ENCODE results near the gene TMCC1.
"Not testable (repeated sequence)": the region's sequence is repeated elsewhere in the genome, so short reads cannot be mapped to it uniquely, and the experiment has no call there.

TMCC1 gene

DNA sequence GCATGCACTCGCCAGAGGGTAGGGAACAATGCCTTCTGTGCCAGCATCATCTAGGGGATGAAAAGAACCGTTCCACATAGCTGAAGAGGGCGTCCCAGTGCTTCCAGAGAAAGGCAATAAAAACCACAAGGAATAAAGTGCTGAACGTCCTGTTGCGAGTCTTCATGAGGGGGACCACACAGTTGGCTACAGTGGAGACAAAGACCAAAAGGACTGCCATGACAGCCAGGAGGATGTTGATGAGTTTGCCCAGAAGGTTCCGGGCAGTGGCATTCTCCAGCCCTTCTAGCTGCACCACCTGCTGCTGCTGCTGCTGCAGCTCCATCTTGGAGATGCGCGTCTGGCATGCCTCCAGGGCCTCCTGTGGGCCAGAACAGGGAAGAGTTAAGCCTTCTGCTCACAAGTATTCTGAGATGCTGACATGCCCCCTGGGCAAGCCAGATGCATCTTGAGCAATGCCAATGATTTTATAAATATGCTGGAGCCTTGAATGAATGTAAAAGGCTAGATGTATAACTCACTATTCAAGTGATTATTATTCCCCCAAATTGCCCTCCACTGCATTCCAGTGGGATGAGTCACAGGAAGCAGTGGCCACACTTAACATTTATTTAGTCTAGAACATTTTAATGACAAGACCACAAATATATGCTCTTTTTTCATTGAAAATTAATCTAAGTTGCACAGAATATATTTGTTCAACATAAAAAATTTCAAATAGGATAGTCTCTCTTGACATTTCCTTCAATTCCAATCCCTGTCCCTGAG, 241.9 kb downstream of the TMCC1 start:
- DNase-seq (ENCODE audit: low read depth): peak; percentile 92
- TF ChIP-seq, protein P1, sequence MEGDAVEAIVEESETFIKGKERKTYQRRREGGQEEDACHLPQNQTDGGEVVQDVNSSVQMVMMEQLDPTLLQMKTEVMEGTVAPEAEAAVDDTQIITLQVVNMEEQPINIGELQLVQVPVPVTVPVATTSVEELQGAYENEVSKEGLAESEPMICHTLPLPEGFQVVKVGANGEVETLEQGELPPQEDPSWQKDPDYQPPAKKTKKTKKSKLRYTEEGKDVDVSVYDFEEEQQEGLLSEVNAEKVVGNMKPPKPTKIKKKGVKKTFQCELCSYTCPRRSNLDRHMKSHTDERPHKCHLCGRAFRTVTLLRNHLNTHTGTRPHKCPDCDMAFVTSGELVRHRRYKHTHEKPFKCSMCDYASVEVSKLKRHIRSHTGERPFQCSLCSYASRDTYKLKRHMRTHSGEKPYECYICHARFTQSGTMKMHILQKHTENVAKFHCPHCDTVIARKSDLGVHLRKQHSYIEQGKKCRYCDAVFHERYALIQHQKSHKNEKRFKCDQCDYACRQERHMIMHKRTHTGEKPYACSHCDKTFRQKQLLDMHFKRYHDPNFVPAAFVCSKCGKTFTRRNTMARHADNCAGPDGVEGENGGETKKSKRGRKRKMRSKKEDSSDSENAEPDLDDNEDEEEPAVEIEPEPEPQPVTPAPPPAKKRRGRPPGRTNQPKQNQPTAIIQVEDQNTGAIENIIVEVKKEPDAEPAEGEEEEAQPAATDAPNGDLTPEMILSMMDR (IDR thresholded peaks at IDR 0.05; ENCODE audit: control insufficient read depth, insufficient read depth, low read depth, low read length, missing control alignments): peak; percentile 1
- no peak overlapping the region for H3K4me3 ChIP-seq (ENCODE audit: control insufficient read depth, low read depth, low read length)

- no peak overlapping the region for H3K4me3 ChIP-seq (ENCODE audit: control insufficient read depth, low read depth, low read length)
- DNase-seq (ENCODE audit: low read depth): peak; percentile 82
- TF ChIP-seq, protein P1 (IDR thresholded peaks at IDR 0.05; ENCODE audit: control insufficient read depth, insufficient read depth, low read depth, low read length, missing control alignments): peak; percentile 77
These were observed 243.1 kb downstream of the TMCC1 start for GRCh38 chr3:129650256-129650872.

GRCh38 chr3:129648391-129648790, 245.1 kb downstream of the TMCC1 start:
- H3K4me3 ChIP-seq (ENCODE audit: control insufficient read depth, low read depth, low read length): no peak overlapping the region
- no peak for DNase-seq (ENCODE audit: low read depth)
- TF ChIP-seq, protein P1 (IDR thresholded peaks at IDR 0.05; ENCODE audit: control insufficient read depth, insufficient read depth, low read depth, low read length, missing control alignments): no peak

GRCh38 chr3:129645286-129645685, 248.2 kb downstream of the TMCC1 start:
- TF ChIP-seq, protein P1 (IDR thresholded peaks at IDR 0.05; ENCODE audit: control insufficient read depth, insufficient read depth, low read depth, low read length, missing control alignments): no peak
- DNase-seq (ENCODE audit: low read depth): no peak

GRCh38 chr3:129644836-129645235, 248.7 kb downstream of the TMCC1 start:
- DNase-seq (ENCODE audit: low read depth): no peak
- TF ChIP-seq, protein P1 (IDR thresholded peaks at IDR 0.05; ENCODE audit: control insufficient read depth, insufficient read depth, low read depth, low read length, missing control alignments): no peak

More at GRCh38 chr3:129645286-129645685, 248.2 kb downstream of the TMCC1 start:
- H3K4me3 ChIP-seq (ENCODE audit: control insufficient read depth, low read depth, low read length): no peak overlapping the region

GRCh38 chr3:129641567-129642260, 251.8 kb downstream of the TMCC1 start:
- not testable (repeated sequence) for H3K4me3 ChIP-seq (ENCODE audit: control insufficient read depth, low read depth, low read length); DNase-seq (ENCODE audit: low read depth)

More at GRCh38 chr3:129644836-129645235, 248.7 kb downstream of the TMCC1 start:
- H3K4me3 ChIP-seq (ENCODE audit: control insufficient read depth, low read depth, low read length): no peak overlapping the region

DNA sequence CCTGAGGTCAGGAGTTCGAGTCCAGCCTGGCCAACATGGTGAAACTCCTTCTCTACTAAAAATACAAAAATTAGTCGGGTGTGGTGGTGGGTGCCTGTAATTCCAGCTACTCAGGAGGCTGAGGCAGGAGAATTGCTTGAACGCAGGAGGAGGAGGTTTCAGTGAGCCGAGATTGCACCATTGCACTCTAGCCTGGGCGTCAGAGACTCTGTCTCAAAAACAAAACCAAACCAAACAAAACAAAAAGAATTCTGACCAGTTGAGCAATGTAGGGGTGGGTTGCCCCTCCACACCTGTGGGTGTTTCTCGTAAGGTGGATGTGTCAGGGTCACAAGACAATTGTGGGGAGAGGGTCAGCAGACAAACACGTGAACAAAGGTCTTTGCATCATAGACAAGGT, 252.5 kb downstream of the TMCC1 start:
- DNase-seq (ENCODE audit: low read depth); H3K4me3 ChIP-seq (ENCODE audit: control insufficient read depth, low read depth, low read length): not testable (repeated sequence)

Data from AG09309 (cell line).